NCI-H2107 (cell line): Measurements from ENCODE around the gene WDR18.

Experiments used
- DNase-seq: peaks from one replicate; lab custom pipeline; 2025; lab: John Stamatoyannopoulos, UW

Gene WDR18

DNA sequence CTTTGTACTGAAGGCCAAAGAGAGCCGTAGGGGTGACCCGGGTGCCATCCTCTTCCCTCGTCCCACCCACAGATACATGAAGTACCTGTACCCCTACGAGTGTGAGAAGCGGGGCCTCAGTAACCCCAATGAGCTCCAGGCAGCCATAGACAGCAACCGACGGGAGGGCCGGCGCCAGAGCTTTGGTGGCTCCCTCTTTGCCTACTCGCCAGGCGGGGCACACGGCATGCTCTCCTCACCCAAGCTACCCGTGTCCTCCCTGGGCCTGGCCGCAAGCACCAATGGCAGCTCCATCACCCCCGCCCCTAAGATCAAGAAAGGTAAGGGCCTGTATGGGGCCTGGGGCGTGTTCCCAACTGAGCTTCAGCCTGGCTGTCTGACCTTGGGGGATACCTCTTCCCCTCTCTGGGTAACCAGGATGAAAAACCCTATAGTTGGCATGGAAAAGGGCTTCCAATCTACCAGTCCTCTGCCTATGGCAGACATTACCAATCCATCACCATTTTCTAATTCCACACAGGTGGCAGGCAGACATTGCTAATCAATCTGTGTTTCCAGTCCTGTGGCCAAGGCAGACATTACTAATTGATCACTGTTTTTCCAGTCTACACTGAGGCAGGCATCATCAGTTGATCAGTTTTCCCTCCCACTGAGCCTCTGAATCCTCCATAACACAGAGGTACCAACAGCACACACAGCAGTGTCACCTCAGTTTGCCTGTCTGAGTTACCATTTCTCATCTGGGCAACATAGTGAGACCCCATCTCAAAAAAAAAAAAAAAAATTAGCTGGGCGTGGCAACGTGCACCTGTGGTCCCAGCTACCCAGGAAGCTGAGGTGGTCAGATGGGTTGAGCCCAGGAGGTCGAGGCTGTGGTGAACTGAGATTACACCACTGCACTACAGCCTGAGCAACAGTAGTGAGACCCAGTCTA is 19.1 kb upstream of the WDR18 start:
- DNase-seq: no peak

DNA sequence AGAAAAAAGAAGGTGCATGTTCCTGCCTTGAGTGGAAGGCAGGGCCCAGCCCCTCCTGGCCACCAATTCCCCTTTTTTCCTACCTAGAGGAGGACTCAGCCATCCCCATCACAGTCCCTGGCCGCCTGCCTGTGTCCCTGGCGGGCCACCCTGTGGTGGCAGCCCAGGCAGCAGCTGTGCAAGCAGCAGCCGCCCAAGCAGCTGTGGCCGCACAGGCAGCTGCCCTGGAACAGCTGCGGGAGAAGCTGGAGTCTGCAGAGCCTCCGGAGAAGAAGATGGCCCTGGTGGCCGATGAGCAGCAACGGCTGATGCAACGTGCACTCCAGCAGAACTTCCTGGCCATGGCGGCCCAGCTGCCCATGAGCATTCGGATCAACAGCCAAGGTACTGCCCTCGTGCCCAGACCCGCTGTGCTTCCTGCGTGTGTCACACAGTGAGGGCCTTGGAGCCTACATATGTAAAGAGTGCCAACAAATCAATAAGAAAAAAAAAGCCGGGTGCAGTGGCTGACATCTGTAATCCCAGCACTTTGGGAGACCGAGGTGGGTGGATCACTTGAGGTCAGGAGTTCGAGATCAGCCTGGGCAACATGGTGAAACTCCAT is 17.6 kb upstream of the WDR18 start:
- DNase-seq: no peak

DNA sequence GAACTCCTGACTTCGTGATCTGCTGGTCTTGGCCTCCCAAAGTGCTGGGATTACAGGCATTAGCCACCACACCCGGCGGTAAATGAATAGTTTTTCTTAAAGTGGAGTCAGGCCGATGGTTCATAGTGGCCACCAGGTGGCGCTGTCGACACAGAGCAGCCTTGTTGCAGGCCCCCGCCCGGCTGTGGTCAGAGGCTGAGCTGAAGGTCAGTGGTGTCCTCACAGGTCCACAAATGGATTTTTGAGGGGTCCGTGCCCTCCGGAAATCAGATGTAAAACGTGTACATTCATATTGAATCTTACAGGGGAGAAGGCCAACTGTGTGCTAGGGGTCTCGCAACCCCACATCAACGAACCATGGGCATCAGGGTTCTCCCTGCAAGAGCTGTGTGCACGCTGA is 13.4 kb upstream of the WDR18 start:
- DNase-seq: no peak

DNA sequence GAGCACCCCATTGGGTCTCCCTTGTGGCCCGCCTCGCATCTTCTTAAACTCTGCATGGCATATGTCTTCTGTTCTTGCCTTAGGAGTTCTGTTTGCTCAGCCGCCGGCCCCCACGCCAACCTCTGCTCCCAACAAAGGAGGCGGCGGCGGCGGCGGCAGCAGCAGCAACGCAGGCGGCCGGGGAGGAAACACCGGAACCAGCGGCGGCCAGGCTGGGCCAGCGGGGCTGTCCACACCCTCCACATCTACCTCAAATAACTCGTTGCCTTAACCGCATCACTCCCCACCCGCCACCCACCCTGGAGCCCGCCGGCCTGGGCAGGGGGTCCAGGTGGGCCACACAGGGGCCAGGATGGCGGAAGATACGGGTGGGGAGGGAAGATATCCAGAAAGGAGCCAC is 12.3 kb upstream of the WDR18 start:
- DNase-seq: no peak

DNA sequence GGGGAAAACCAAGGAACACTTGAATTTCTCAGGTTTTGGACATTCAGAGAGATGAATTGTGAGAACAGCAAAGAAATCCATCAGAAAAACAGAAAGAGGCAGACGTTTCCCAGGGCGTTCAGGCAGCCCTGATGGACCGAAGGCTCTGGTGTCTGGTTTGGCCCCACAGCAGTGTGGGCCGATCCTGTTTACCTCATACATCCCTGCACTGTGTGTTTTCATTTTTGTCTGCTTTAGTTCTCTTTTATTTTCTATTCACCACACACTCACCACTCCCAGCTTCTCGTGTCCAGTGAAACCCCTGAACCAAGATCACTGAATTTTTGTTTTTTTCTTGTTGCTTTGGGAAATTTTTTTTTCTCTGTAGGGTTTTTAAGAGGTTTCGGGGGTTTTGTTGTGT is 11.9 kb upstream of the WDR18 start:
- DNase-seq: no peak

DNA sequence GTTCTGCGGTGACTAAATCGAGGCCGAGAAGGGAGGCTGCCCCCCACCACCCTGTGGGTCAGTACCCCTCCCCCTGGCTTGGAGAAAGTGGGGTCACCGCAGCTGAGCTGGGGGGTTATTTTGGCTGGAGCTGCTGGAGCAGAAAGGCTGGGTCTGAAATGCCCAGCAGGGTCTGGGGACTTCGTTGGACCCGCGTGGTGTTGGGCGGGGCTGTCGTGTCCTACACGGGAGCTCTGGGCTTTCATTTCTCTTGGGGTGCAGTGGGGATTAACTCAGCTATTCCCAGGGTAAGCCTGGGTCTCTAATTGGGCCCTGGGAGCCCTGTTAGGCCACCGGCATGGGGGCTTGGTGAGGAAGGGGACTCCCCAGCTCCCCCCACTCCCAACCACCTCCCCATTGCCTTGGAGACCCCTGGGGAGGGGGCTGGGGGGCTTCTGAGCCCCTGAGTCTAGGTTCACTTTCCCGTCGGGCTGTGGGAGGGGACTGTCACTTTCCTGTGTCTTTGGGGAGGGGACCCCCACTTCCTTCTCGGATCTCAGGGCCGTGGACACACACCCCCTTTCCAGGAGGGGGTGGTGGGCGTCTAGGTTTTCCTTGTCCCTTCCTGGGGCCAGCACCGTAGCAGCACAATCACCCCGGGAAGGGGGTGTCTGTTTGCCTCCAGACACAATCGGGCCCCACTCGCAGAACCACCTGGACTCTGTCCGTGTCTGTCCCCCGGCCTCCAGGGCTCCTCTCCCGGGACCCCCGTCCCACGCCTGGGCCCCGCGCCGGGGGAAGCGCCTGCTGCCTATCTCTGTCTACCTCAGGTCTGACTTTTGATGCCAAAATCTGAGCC is 10.2 kb upstream of the WDR18 start:
- DNase-seq: no peak

DNA sequence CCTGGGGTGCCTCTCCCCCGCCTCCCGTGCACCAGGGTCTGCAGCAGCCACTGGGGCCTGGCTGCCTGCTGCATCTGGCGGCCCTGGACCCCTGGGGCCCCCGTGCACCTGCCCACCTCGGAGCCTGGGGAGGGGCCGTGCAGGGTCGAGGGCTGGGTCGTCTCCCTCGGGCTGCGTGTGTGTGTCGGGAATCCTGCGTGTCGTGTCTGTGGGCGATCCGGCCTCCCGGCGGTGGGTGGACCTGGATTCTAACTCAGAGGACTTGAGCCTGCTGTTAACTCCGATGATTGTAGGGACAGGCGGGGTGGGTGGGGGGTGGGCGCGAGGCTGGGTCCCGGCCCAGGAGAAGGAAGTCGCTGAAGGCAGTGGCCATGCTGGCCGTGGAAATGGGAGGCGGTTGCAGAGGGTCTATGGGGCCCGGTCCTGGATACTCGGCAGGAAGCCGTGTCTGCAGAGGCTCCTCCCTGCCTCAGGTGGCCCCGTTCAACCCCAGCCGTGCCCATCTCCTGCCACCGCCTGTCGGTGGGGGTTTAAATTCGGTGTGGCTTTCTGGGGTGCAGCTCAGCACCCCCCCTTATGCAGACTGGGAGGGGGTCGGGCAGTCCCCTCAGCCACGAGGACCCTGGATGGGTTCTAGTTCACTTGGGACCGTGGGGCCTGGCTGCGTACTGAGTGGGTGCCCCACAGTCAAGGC is 9.4 kb upstream of the WDR18 start:
- DNase-seq: no peak

DNA sequence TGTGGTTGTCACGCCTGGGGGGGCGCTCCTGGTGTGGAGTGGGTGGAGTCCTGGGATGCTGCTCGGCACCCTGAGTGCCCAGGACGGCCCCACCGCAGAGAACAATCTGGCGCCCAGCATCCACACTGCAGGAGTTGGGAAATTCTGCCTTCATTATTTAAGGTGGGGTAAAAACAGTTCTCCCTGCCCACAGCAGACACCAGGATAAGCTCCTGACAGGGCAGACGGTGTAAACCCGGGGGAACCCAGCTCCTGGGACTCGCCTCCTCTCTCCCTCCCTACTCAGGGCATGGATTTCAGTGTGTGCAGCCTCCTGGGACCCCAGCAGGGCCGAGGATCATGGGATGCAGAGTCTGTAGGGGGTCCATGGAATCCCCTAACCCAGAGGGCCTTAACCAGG is 7.7 kb upstream of the WDR18 start:
- DNase-seq: no peak

DNA sequence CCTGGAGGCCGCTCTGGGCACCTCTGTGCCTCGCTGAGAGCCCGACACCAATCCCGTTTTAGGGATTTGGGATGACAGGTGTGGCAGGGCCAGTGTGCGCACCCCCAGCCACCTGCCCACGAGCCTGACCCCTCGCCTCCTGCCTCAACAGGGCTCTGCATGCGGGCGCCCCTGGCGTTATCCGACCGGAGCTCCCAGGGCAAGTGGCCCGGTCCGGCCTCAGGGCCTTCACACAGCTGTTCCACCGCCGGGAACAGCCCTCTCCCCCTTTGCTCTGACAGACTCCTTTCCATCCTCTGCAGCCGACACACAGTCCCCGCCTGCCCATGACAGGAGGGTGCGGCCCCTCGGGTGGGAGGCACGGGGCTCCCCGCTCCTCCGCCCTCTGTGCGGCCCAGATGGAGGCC is 7.1 kb upstream of the WDR18 start:
- DNase-seq: no peak

DNA sequence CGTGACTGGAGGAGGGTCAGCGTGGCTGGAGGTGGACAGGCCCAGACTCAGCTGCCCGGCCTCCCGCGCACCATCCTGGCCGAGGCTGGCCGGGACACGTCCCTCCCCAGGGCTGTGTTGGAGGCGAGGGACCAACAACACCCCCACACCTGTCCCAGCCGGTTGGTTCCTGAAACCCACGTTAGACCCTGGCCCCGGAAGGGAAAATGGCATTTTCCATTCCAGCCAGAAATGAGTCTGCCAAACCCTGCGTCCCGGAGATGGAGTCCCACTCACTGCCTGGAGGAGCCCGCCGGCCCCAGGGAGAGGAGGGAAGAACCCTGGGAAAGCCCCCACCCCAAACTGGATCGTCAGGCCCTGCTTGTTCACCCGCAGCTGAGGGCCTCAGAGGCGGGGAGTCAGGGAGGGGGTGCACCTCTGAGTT is 4.8 kb upstream of the WDR18 start:
- no peak for DNase-seq

DNA sequence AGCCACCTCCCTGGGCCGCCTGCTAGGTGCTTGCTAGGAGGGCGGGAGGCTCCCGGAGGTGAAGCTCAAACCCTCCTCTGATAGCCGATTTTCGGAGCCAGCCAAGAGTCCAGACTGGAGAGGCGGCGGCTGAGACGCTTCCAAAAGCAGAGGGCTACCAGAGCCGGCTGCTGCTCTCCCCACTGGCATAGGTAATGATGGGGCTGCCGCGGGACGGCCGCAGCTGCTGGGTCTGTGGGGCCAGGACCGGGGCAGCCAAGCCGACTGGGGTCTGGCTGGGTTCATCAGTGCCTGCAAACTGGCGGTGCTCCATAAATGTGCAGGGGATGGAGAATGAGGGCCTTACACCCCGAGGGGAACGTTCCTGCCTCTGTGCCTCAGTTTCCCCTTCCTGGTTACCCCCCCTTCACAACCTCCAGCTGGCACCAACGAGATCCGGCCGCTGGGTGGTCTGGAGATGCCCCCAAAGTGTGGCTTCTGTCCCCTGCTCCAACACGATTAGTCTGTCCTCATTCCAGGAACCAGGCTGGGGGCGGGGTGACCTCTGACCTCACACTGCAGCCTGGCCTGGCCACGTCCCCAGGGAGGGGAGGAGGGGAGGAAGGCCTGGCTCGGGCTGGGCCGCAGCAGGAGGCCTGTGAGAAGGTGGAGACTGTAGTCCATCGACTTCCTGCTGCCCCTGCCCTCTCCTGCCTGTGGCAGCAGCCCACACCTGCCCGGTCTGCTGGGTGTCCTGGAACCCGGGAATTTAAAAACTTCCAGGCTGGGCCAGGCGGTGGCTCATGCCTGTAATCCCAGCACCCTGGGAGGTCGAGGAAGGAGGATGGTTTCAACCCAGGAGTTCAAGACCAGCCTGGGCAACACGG is 3.8 kb upstream of the WDR18 start:
- DNase-seq: no peak

DNA sequence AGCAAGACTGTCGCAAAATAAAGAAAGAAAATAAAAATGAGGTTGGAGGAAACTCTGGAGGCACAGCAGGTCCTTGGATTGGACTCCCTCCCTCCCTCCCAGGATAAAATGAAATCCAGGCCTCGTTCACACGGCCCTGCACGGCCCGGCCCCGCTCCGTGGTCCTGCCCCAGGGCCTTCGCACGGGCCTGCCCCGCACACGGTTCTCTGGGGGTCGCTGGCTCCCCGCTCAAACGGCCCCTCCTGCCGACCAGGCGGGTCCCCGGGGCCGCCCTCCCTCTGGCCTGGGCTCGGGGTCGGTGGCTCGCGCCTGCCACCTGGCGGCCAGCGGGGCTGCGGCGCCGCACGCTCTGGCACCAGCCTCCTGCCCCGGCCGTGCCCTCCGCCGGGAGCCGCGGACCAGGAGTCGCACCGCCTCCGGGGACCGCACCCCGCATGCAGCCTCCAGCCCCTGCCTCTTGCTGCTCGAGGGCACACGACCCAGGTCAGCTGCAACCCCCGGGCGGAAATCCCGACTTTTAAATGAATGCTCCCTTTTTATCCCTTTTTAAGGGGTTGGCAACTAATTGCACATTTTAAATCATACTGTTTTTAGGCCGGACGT is 1.5 kb upstream of the WDR18 start:
- DNase-seq: no peak

DNA sequence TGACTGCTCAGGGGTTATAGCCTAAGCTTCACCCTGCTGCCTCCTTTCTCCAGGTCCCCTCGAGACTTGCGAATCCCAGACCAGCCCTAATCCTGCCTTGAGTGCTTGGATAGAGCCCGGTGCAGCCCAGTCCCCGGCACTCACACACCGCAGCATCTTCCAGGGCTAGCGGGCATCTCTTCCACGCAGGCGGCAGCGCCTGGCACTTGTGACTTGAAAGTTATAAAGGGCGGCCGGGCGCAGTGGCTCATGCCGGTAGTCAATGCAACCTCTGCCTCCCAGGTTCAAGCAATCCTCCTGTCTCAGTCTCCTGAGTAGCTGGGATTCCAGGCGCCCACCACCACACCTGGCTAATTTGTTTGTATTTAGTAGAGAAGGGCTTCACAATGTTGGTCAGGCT is 1.9 kb downstream of the WDR18 start:
- DNase-seq: no peak

DNA sequence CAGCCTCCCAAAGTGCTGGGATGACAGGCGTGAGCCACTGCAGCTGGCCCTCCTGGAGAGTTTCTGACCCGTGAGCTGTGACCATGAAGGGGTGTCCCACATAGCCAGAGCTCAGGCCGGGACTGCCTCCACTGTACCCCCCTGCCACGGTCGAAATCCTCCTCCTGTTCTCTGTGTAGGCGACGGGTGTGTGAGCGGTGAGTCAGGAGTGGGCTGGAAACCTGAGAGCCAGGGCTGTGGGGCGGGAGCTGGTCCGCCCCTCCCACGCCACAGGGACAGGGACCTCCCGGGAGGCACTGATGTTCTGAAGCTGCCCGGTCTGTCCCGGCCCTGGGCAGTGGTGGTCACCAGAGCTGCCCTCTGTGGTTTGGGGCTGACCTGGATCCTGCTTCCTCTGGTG is 3.9 kb downstream of the WDR18 start:
- no peak for DNase-seq

DNA sequence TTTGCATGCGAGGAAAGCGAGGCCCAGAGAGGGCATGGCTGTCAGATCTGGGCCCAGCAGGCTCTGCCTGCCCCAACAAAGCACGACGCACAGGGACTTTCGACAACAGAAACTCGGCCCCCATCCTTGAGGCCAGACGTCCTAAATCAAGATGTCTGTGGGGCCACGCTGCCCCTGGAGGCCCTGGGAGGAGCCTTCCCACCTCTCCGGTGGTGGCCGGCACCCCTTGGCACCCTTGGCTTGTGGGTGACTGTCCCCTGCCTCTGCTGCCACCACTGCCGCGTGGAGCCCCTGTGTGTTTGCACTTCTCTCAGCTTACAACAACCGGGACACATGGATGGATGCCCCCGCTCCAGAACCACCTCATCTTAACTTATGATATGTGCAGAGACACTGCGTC is 4.4 kb downstream of the WDR18 start:
- DNase-seq: no peak

DNA sequence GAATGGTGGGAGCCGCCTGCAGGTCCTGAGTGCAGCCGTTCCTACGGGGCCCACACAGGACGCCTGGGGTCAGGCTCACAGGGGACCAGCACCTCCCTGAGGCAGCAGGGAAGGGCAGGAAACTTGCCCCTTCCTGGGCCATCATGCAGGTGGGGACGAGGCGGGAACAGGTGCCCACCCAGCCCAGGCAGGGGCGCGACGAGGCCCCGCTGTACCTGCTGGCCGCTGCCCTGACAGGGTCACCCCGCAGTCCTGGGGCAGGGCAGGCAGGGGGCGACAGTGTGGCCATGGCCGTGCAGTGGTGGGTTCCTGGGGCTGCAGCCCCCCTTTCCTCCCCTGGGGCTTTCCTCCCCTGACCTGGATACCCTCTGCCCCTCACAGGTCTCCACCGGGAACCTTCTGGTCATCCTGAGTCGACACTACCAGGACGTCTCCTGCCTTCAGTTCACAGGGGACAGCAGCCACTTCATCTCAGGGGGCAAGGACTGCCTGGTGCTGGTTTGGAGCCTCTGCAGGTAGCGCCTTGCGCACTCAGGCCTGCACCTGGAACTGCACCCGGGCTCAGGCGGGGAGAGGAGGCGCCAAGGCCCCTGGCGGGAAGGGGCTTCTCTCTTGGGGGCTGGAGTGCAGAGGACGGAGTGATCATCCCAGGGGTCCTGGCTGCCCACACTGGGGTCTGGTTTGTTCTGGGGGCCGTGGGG is 5.4 kb downstream of the WDR18 start:
- no peak for DNase-seq

DNA sequence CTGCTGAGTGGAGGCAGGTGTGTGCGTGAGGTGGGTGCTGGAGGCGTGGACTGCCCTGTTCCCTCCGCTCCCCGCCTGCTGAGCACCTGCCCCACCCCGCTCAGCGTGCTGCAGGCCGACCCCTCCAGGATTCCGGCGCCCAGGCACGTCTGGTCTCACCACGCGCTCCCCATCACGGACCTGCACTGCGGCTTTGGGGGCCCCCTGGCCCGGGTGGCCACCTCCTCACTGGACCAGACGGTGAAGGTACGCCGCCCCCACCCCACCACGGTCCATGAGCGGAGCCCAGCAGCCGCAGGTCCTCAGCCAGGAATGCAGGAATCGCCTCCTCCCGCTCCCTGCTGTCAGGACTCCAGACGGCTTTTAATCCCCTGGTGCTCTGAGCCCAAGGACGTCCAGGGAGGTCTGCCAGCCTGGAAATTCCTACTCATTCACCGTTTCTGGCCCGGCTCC is 6.0 kb downstream of the WDR18 start:
- no peak for DNase-seq

DNA sequence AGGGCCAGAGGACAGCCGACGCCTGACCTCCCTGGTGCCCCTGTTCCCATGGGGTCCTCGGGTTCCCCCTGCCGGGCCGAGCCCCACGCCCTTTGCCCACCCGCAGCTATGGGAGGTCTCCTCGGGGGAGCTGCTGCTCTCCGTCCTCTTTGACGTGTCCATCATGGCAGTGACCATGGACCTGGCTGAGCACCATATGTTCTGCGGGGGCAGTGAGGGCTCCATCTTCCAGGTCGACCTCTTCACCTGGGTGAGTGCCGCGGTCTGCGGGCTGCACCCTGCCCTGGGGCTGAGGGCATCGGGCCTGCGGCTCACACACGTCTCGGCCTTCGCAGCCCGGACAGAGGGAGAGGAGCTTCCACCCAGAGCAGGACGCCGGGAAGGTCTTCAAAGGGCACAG is 6.6 kb downstream of the WDR18 start:
- DNase-seq: no peak

DNA sequence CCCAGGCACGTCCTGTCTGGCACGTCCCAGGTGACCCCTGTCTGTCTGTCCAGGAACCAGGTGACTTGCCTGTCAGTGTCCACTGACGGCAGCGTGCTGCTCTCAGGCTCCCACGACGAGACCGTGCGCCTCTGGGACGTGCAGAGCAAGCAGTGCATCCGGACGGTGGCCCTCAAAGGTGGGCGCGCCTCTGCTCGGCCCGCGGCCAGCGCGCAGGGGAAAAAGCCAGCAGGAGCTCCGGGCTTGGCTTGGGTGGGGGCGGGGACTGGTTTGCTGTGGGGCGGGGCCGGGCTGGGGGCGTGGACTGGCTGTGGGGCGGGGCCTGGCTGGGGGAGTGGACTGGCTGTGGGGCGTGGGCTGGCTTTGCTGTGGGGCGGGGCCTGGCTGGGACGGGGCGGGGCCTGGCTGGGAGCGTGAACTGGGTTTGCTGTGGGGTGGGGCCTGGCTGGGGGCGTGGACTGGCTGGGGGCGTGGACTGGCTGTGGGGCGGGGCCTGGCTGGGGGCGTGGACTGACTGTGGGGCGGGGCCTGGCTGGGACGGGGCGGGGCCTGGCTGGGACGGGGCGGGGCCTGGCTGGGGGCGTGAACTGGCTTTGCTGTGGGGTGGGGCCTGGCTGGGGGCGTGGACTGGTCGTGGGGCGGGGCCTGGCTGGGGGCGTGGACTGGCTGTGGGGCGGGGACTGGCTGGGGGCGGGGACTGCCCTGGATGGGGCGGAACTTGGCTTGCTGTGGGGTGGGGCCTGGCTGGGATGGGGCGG is 7.2 kb downstream of the WDR18 start:
- DNase-seq: no peak
